NT2/D1 (cell line): ENCODE data around the gene TRPC6.

Experiments used
- SUZ12 ChIP-seq: IDR thresholded peaks from 2 replicates; pipeline ENCODE4 v1.6.1; 2011; ENCODE audit not compliant: insufficient read length, insufficient read depth; ENCODE audit errors: extremely low read depth
- YY1 ChIP-seq: IDR thresholded peaks from 2 replicates; pipeline ENCODE4 v1.6.1; 2011; ENCODE audit not compliant: insufficient read length, insufficient read depth
- ZNF274 ChIP-seq: IDR thresholded peaks from 2 replicates; pipeline ENCODE4 v1.6.1; 2011; ENCODE audit warnings: mild to moderate bottlenecking, low read depth, low read length

DNA sequence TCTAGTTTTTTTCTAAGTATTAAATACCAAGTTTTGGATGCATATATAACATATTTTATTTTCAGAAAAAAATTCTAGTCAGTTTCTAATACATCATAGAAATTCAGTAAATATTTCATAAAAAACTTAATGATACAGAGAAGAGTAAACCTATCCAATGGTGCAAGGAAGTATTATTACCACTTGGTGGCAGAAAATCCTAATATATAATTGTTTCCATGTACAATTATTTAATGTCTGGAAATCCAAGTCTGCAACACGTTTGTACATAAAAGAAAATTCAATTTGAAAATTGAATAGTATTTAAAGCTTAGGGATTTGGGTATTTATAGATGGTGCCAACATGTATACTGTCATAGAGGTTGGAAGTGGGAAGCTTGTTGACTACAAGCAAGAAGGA, 127.0 kb downstream of the TRPC6 start:
- TF ChIP-seq ZNF274, result no peak
- TF ChIP-seq YY1, result no peak
- TF ChIP-seq SUZ12, result no peak
